Measurements from ENCODE around the gene GPI.
"Not testable (repeated sequence)": the region's sequence is repeated elsewhere in the genome, so short reads cannot be mapped to it uniquely, and the experiment has no call there.

GPI gene

DNA sequence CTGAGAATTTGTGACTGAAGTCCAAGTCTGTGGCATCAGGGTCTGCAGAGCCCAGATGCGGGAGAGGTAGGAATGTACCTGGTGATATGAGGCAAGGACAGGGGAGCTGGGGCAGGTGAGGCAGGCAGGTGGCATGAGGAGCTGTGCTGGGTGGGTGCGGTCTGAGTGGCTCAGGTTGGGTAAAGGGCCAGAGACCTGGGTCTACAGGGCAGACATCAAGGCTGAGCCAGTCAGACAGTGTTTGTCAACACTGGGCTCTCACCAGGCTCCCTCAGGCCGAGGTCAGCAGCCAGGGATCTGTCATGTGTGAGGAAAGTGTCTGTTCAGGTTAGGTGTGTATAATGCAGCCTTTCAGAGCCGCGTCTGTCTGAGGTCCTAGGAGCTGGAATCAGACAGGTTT lies 18.6 kb downstream of the GPI start:
- Mint-ChIP-seq H3K27me3 (no peaks in the 10 kb centered on the region), H3K9me3 (no peaks in the 10 kb centered on the region), H3K4me3 (no peak overlapping the region), H3K4me1 (ENCODE audit: low read depth in 2 of 2) (peaks cover 23 to 24% of the 10 kb centered on the region in 2 donors), H3K27ac (peak overlapping the region; percentile 82 to 83), H3K36me3 (ENCODE audit: insufficient read depth) (peaks cover 51% of the 10 kb centered on the region)
- ATAC-seq (replicated peaks) (no peak), DNase-seq (no peak)

DNA sequence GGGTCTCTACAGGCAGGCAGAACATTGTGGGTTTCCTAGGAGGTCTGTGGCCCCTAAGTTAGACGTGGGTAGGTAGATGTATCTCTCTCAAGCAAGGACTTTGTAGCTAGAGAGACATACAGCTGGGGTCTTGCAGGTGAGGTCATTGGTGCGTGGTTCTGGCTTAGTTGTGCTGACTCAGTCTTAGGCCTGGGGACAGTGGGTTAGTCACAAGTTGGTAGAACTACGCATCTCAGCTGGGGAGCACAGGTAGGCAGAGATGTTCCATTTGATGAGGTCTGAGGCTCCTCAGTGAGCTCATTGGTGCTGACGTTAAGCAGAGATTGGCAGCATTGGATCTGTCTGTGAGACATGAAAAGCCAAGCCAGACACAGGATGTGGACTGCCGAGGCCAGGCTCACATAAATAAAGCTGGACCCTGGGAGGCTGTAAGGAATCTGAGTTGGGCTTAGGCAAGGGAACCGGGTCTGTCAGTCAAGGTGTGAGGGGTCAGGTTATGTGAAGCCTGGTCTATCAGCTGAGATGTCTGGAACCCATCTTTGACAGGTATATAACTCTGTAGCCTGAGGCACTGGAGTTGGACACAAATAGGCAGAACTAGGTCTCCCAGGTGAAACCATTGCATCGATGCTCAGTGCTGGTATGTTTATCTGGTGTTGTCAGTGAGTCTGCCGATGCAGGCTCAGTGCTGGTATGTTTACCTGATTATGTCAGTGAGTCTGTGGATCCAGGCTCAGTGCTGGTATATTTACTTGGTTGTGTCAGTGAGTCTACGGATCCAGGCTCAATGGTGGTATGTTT lies 21.8 kb downstream of the GPI start:
- Mint-ChIP-seq H3K4me1 (ENCODE audit: low read depth in 2 of 2) (peaks cover 23 to 28% of the 10 kb centered on the region in 2 donors), H3K4me3 (peak overlapping the region in 1 of 2 donors; percentile 15), H3K36me3 (ENCODE audit: insufficient read depth) (peaks cover 40% of the 10 kb centered on the region), H3K9me3 (no peaks in the 10 kb centered on the region), H3K27ac (peak overlapping the region; percentile 82 to 83), H3K27me3 (no peaks in the 10 kb centered on the region)
- DNase-seq = no peak
- ATAC-seq (replicated peaks) = no peak

DNA sequence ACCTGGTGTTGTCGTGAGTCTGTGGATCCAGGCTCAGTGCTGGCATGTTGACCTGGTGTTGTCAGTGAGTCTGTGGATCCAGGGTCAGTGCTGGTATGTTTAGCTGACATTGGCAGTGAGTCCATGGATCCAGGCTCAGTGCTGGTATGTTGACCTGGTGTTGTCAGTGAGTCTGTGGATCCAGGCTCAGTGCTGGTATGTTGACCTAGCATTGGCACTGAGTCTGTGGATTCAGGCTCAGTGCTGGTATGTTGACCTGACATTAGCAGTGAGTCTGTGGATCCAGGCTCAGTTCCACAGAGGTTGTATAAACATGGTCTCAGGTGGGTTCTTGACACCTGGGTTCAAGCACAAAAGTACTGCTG lies 22.4 kb downstream of the GPI start:
- DNase-seq = no peak
- H3K27me3 Mint-ChIP-seq = no peaks in the 10 kb centered on the region
- H3K9me3 Mint-ChIP-seq = no peaks in the 10 kb centered on the region
- H3K27ac Mint-ChIP-seq = peak overlapping the region in 1 of 2 donors; percentile 34
- H3K36me3 Mint-ChIP-seq (ENCODE audit: insufficient read depth) = peaks cover 34% of the 10 kb centered on the region
- no peak for ATAC-seq (replicated peaks)
- peaks cover 23 to 28% of the 10 kb centered on the region in 2 donors for H3K4me1 Mint-ChIP-seq (ENCODE audit: low read depth in 2 of 2)
- no peak overlapping the region for H3K4me3 Mint-ChIP-seq

DNA sequence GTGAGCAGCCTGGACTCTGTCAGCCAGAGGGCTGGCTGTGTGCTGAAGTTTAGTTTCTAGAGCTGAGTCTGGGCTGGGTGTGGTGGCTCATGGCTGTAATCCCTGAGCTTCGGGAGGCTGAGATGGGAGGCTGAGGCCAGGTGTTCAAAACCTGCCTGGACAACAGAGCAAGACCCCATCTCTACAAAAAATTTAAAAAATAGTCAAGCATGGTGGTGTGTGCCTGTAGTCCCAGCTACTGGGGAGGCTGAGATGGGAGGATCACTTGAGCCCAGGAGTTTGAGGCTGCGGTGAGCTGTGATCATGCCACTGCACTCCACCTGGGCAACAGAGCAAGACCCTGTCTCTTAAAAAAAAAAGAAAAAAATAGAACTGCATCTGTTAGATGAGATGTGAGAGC lies 23.7 kb downstream of the GPI start:
- Mint-ChIP-seq H3K4me1 (ENCODE audit: low read depth in 2 of 2) (peaks cover 12 to 22% of the 10 kb centered on the region in 2 donors), H3K27ac (peak overlapping the region in 1 of 2 donors; percentile 34), H3K36me3 (ENCODE audit: insufficient read depth) (peaks cover 24% of the 10 kb centered on the region)
- not testable (repeated sequence) for H3K9me3 Mint-ChIP-seq; H3K27me3 Mint-ChIP-seq; ATAC-seq (replicated peaks); H3K4me3 Mint-ChIP-seq; DNase-seq

DNA sequence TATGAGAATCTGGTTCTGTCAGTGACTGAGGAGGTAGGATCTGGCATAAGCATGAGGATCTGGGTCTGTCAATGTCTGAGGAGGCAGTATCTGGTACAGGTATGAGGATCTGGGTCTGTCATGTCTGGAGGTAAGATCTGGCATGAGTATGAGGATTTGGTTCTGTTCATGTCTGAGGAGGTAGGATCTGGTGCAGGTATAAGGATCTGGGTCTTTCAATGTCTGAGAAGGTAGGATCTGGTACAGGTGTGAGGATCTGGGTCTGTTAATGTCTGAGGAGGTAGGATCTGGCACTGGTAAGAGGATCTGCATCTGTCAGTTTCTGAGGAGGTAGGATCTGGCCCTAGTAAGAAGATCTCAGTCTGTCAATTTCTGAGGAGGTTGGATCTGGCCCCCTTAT lies 26.8 kb downstream of the GPI start:
- DNase-seq = no peak
- Mint-ChIP-seq H3K4me1 (ENCODE audit: low read depth in 2 of 2) (peaks cover 0 to 5% of the 10 kb centered on the region in 2 donors), H3K36me3 (ENCODE audit: insufficient read depth) (peaks cover 30% of the 10 kb centered on the region), H3K4me3 (no peak overlapping the region), H3K27me3 (no peaks in the 10 kb centered on the region), H3K27ac (no peak overlapping the region), H3K9me3 (no peaks in the 10 kb centered on the region)
- ATAC-seq (replicated peaks) = no peak

DNA sequence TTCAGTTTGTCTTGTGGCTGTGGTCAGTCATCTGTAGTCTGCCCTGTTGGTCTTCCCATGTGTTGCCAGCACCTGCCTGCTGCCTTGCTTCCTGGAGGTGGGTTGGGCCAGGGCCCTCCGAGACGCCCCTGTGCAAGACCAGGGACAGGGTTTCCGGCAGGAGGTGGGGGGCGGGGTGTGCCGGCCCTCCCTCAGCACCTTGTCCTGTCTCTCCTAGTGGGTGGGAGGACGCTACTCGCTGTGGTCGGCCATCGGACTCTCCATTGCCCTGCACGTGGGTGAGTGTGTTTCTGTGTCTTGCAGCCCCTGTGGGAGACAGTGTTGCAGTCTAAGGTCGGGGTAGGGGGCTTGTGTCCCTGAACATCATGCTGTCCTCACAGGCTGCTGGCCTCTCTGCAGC lies 28.0 kb downstream of the GPI start:
- no peak overlapping the region for H3K27ac Mint-ChIP-seq
- H3K36me3 Mint-ChIP-seq (ENCODE audit: insufficient read depth) = peaks cover 31% of the 10 kb centered on the region
- ATAC-seq (replicated peaks) (no peak), DNase-seq (no peak)
- H3K27me3 Mint-ChIP-seq = no peaks in the 10 kb centered on the region
- H3K4me3 Mint-ChIP-seq = no peak overlapping the region
- no peaks in the 10 kb centered on the region for H3K9me3 Mint-ChIP-seq
- peaks cover 0 to 4% of the 10 kb centered on the region in 2 donors for H3K4me1 Mint-ChIP-seq (ENCODE audit: low read depth in 2 of 2)

DNA sequence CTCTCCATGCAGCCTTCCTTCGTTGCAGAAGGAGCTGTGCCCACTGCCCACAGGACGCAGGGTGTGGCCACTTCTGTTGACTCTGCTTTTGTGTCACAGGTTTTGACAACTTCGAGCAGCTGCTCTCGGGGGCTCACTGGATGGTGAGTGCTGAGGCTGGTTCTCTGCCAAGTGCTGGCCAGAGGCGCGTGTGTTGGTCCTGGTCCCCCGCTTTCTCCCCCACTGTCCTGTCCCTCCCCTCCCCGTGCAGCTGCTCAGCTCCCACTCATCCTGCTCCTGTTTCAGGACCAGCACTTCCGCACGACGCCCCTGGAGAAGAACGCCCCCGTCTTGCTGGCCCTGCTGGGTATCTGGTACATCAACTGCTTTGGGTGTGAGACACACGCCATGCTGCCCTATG lies 28.6 kb downstream of the GPI start:
- H3K36me3 Mint-ChIP-seq (ENCODE audit: insufficient read depth) = peaks cover 30% of the 10 kb centered on the region
- ATAC-seq (replicated peaks) = no peak
- no peak for DNase-seq
- H3K4me1 Mint-ChIP-seq (ENCODE audit: low read depth in 2 of 2) = peaks cover 0 to 4% of the 10 kb centered on the region in 2 donors
- no peaks in the 10 kb centered on the region for H3K9me3 Mint-ChIP-seq
- H3K27me3 Mint-ChIP-seq = no peaks in the 10 kb centered on the region
- H3K4me3 Mint-ChIP-seq = no peak overlapping the region
- H3K27ac Mint-ChIP-seq = no peak overlapping the region

DNA sequence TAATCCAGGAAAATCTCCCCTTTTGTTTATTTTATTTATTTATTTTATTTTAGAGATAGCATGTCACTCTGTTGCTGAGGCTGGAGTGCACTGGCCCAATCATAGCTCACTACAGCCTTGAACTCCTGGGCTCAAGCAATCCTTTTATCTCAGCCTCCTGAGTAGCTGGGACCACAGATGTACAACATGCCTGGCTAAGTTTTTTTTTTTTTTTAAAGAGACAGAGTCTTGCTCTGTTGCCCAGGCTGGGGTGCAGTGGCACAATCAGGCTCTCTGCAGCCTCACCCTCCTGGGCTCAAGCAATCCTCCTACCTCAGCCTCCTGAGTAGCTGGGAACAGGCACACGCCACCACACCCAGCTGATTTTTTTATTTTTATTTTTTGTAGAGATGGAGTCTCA lies 32.9 kb downstream of the GPI start:
- H3K9me3 Mint-ChIP-seq = no peaks in the 10 kb centered on the region
- H3K4me3 Mint-ChIP-seq = no peak overlapping the region
- DNase-seq (no peak), ATAC-seq (replicated peaks) (no peak)
- no peaks in the 10 kb centered on the region for H3K27me3 Mint-ChIP-seq
- no peaks in the 10 kb centered on the region for H3K4me1 Mint-ChIP-seq (ENCODE audit: low read depth in 2 of 2)
- H3K27ac Mint-ChIP-seq = no peak overlapping the region
- peaks cover 39% of the 10 kb centered on the region for H3K36me3 Mint-ChIP-seq (ENCODE audit: insufficient read depth)

DNA sequence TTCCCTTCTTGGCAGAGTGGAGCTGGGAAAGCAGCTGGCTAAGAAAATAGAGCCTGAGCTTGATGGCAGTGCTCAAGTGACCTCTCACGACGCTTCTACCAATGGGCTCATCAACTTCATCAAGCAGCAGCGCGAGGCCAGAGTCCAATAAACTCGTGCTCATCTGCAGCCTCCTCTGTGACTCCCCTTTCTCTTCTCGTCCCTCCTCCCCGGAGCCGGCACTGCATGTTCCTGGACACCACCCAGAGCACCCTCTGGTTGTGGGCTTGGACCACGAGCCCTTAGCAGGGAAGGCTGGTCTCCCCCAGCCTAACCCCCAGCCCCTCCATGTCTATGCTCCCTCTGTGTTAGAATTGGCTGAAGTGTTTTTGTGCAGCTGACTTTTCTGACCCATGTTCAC lies 34.9 kb downstream of the GPI start:
- H3K4me1 Mint-ChIP-seq (ENCODE audit: low read depth in 2 of 2) = peaks cover 5 to 6% of the 10 kb centered on the region in 2 donors
- H3K27ac Mint-ChIP-seq = peak overlapping the region in 1 of 2 donors; percentile 52
- H3K27me3 Mint-ChIP-seq = no peaks in the 10 kb centered on the region
- ATAC-seq (replicated peaks) = no peak
- no peak overlapping the region for H3K4me3 Mint-ChIP-seq
- H3K36me3 Mint-ChIP-seq (ENCODE audit: insufficient read depth) = peaks cover 45% of the 10 kb centered on the region
- H3K9me3 Mint-ChIP-seq = no peaks in the 10 kb centered on the region
- no peak for DNase-seq

DNA sequence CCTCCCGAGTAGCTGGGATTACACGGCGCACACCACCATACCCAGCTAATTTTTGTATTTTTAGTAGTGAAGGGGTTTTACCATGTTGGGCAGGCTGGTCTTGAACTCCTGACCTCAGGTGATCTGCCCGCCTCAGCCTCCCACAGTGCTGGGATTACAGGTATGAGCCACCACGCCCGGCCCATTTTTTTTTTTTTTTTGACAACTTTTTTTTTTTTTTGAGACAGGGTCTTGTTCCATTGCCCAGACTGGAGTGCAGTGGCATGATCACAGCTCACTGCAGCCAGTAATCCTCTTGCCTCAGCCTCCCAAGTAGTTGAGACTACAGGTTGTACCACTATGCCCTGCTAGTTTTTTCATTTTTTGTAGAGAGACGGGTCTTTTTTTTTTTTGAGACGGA lies 35.8 kb downstream of the GPI start:
- H3K4me1 Mint-ChIP-seq (ENCODE audit: low read depth in 2 of 2); H3K4me3 Mint-ChIP-seq; DNase-seq; H3K27me3 Mint-ChIP-seq; H3K9me3 Mint-ChIP-seq; ATAC-seq (replicated peaks): not testable (repeated sequence)
- Mint-ChIP-seq H3K36me3 (ENCODE audit: insufficient read depth) (peaks cover 36% of the 10 kb centered on the region), H3K27ac (peak overlapping the region in 1 of 2 donors; percentile 52)

DNA sequence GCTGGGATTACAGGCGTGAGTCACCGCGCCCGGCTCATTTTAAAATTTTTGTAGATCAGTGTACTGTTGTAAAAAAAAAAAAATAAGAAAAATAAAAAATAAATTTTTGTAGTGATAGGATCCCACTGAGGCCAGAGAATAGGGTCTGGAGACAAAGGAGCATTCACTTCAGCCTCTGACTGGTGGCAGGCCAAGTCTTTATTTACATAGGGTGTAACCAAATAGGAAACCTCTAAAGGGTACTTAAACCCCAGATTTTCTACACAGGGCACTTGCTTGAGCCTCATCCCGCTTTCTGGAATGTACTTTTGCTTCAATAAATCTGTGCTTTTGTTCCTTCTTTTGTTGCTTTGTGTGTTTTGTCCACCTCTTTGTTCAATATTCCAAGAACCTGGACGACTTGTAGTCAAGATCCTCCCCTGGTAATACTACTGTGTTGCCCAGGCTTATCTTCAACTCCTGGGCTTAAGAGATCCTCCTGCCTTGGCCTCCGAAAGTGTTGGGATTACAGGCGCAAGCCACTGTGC lies 37.1 kb downstream of the GPI start:
- H3K36me3 Mint-ChIP-seq (ENCODE audit: insufficient read depth) = peaks cover 34% of the 10 kb centered on the region
- DNase-seq (no peak), ATAC-seq (replicated peaks) (no peak)
- no peak overlapping the region for H3K27ac Mint-ChIP-seq
- no peak overlapping the region for H3K4me3 Mint-ChIP-seq
- peaks cover 5 to 6% of the 10 kb centered on the region in 2 donors for H3K4me1 Mint-ChIP-seq (ENCODE audit: low read depth in 2 of 2)
- no peaks in the 10 kb centered on the region for H3K9me3 Mint-ChIP-seq
- H3K27me3 Mint-ChIP-seq = no peaks in the 10 kb centered on the region

DNA sequence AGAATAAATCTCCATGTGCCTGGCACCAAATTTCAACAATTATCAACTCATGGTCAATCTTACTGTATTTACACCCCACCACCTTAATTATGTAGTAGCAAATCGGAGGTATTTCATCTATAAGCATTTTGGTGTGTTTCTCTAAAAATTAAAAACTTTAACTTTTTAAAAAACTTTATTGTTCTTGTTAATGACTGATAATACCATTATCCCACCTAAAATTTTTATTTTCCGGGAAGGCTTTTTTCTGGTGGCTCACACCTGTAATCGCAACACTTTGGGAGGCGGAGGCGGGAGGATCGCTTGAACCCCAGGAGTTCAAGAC lies 38.8 kb downstream of the GPI start:
- ATAC-seq (replicated peaks) = no peak
- peaks cover 7 to 14% of the 10 kb centered on the region in 2 donors for H3K4me1 Mint-ChIP-seq (ENCODE audit: low read depth in 2 of 2)

DNA sequence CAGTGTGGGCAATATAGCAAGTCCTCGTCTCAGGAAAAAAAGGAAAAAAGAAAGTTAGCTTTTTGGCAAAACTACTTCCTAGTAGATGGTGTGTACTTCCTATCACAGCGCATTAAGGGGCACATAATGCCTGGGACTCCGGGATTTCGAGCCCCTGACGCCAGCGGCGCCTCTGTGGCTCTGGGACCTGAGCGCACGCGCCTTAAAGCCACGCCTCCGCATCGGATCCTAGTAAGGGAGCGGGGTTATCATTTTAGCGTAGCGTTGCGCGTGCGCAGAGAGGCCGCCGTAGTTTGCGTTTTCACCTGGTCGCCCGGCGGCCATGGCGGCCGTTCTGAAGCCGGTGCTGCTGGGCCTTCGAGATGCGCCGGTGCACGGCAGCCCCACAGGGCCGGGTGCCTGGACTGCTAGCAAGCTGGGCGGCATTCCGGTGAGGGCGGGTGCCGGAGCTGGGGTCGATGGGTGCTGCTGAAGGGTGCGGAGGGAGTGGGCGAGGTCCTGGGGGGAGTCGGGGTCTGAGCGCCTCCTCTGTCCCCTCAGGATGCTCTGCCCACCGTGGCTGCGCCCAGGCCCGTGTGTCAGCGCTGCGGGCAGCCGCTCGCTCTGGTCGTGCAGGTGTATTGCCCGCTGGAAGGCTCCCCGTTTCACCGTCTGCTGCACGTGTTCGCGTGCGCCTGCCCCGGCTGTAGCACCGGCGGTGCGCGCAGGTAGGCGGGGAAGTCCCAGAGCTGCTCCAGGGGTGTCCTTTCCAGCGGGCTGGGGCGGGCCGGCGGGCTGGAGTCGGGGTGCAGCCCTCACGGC lies 39.3 kb downstream of the GPI start, which contains the start of gene PDCD2L:
Gene PDCD2L, plus strand, starts transcription at position 291 of the 801 bp plus-strand sequence. Its CDS starts 32 bp downstream, at position 323.
- Mint-ChIP-seq H3K27me3 (no peaks in the 10 kb centered on the region), H3K9me3 (no peaks in the 10 kb centered on the region), H3K4me3 (peak within 1 kb of the TSS; percentile 92 to 93), H3K4me1 (ENCODE audit: low read depth in 2 of 2) (peaks cover 9 to 18% of the 10 kb centered on the region in 2 donors), H3K27ac (peak within 1 kb of the TSS; percentile 87 to 89), H3K36me3 (ENCODE audit: insufficient read depth) (peaks cover 25% of the 10 kb centered on the region)
- DNase-seq = peak; percentile 87 to 89 (median 88)
- peak; percentile 92 for ATAC-seq (replicated peaks)

More for the DNA sequence above, 38.8 kb downstream of the GPI start:
- H3K4me3 Mint-ChIP-seq = peak overlapping the region; percentile 92 to 93
- peaks cover 30% of the 10 kb centered on the region for H3K36me3 Mint-ChIP-seq (ENCODE audit: insufficient read depth)
- H3K27me3 Mint-ChIP-seq = no peaks in the 10 kb centered on the region
- H3K9me3 Mint-ChIP-seq = no peaks in the 10 kb centered on the region
- peak overlapping the region; percentile 87 to 89 for H3K27ac Mint-ChIP-seq
- DNase-seq = no peak
